Vagina (tissue), 2 donors: Measurements from ENCODE around the gene ARFIP1. TPM values are rescaled to one million over a fixed set of nuclear protein-coding genes. Genes with fewer than 3 reads are reported as not detected.

Source experiments
- DNase-seq, 2 donors: peaks; one replicate each; pipeline ENCODE4 v3.0.0-alpha.2; 2017; ENCODE audit errors: extremely low spot score in 2 of 2
- H3K27ac ChIP-seq: fragments of 200-600 bp; sonication (generic); one replicate; pipeline ENCODE4 v1.5.1; 2019
- H3K27me3 ChIP-seq: fragments of 200-600 bp; sonication (generic); one replicate; pipeline ENCODE4 v1.5.1; 2019
- H3K36me3 ChIP-seq, 2 donors: fragments of 200-600 bp; sonication (generic); one replicate each; pipeline ENCODE4 v1.5.1; 2017 to 2019
- H3K4me1 ChIP-seq: fragments of 200-600 bp; sonication (generic); one replicate; pipeline ENCODE4 v1.5.1; 2019
- H3K4me3 ChIP-seq, 2 donors: fragments of 200-600 bp; sonication (generic); 1 replicate in 1 of 2; 2 replicates in 1 of 2; pipeline ENCODE4 v1.5.1; 2016 to 2019
- H3K9me3 ChIP-seq: fragments of 200-600 bp; sonication (generic); one replicate; pipeline ENCODE4 v1.5.1; 2019
- POLR2A ChIP-seq, 2 donors: fragments of 450-650 bp; IDR thresholded peaks; one replicate each; pipeline ENCODE4 v1.6.1; 2017; ENCODE audit warnings: antibody characterized with exemption in 2 of 2, mild to moderate bottlenecking in 2 of 2, moderate library complexity in 2 of 2
- POLR2AphosphoS5 ChIP-seq, 2 donors: sonication (generic); formaldehyde crosslinking; IDR thresholded peaks; one replicate each; pipeline ENCODE4 v1.9.0; 2017; ENCODE audit warnings: antibody characterized with exemption in 2 of 2, mild to moderate bottlenecking in 2 of 2, low read depth in 1 of 2; ENCODE audit not compliant: insufficient read depth in 1 of 2
- intact Hi-C: fragments of 100-400 bp; cut with DNase I; formaldehyde crosslinking; loops from one replicate; pipeline ENCODE4 v1.15.1; 2023
- total RNA-seq: library from RNA; depleted of rRNA; stranded (reverse); fragments of >200 nt; gene quantifications from one replicate; pipeline ENCODE4 v1.2.3, GENCODE V29; 2016
- TF ChIP-seq, protein P1 (sequence below), 3 experiments: fragments of 450-650 bp in 2 of 3; fragments of 200-600 bp in 1 of 3; sonication (generic) in 1 of 3; IDR thresholded peaks; one replicate each; pipeline ENCODE4 v1.5.1; 2017 to 2019; ENCODE audit warnings: antibody characterized with exemption in 3 of 3, mild to moderate bottlenecking in 2 of 3, moderate library complexity in 2 of 3

Gene ARFIP1
- total RNA-seq, 1 donor from 2014 or later, result 19.4 TPM

DNA sequence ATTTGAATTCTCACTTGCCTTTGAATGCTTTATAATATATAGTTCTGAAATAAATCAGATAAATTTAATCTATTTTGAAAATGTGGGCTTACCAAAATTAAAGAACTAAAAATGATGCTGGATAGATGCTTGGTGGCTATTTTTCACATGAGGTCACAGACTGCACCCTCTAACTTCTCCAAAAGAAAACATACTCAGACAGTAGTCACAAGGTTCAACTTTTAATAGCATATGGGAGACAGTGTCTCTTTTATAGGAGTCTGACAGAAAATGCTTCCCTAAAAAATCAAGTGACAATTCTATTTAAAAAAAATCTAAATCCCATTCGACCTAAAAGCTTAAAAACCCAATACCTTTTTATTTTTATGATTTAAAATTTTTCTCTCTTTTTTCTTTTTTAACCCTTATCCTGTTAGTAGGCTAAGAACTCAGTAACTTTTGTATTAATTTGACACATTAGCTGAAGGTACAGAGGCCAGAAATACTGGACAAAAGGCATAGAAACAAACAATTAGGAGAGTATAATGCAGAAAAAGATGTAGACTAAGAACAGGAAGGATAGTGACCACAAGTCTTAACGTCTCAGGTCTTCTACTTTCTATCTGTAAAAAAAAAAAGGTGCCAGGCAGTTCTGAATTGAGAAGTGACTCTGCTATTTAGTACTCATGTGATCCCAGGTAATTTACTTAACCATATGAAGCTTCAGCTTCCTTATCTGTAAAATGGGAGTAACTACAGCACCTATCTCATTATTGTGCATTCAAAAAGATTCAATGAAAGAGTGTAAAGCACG is 7.8 kb upstream of the ARFIP1 start:
- no peak overlapping the region for H3K4me3 ChIP-seq
- H3K27me3 ChIP-seq, result no peaks in the 10 kb centered on the region
- intact Hi-C loops, result no loop called here
- DNase-seq, result no peak
- no peaks in the 10 kb centered on the region for H3K9me3 ChIP-seq
- no peak for TF ChIP-seq POLR2AphosphoS5 (IDR thresholded peaks at IDR 0.05; ENCODE audit: insufficient read depth in 1 of 2, low read depth in 1 of 2)
- TF ChIP-seq, protein P1, sequence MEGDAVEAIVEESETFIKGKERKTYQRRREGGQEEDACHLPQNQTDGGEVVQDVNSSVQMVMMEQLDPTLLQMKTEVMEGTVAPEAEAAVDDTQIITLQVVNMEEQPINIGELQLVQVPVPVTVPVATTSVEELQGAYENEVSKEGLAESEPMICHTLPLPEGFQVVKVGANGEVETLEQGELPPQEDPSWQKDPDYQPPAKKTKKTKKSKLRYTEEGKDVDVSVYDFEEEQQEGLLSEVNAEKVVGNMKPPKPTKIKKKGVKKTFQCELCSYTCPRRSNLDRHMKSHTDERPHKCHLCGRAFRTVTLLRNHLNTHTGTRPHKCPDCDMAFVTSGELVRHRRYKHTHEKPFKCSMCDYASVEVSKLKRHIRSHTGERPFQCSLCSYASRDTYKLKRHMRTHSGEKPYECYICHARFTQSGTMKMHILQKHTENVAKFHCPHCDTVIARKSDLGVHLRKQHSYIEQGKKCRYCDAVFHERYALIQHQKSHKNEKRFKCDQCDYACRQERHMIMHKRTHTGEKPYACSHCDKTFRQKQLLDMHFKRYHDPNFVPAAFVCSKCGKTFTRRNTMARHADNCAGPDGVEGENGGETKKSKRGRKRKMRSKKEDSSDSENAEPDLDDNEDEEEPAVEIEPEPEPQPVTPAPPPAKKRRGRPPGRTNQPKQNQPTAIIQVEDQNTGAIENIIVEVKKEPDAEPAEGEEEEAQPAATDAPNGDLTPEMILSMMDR (IDR thresholded peaks at IDR 0.05), result no peak
- no peak for TF ChIP-seq POLR2A (IDR thresholded peaks at IDR 0.05)
- H3K36me3 ChIP-seq, result no peaks in the 10 kb centered on the region
- H3K4me1 ChIP-seq, result no peaks in the 10 kb centered on the region
- no peak overlapping the region for H3K27ac ChIP-seq

DNA sequence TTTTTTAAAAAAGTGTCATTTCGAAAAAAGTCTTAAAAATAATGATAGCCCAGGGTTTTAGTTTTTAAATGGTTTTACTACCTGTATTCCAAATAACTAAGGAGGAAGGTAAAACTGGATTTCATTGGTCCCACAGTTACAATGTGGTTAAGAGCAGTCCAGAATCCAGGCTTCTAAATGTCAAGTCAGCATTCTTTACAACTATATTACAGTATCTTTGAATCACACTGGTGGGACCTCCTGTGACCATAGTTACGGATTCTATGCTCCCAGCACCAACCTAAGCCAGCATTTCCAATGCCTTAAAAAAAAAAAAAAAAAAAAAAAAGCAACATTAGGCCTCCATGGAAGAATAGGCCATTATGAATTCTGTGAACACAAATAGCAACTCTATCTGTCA is 6.4 kb upstream of the ARFIP1 start:
- TF ChIP-seq, protein P1 (IDR thresholded peaks at IDR 0.05), result no peak
- TF ChIP-seq POLR2AphosphoS5 (IDR thresholded peaks at IDR 0.05; ENCODE audit: insufficient read depth in 1 of 2, low read depth in 1 of 2) (no peak), POLR2A (IDR thresholded peaks at IDR 0.05) (no peak)
- no peak for DNase-seq
- intact Hi-C loops, result no loop called here
- Histone ChIP-seq H3K27me3 (no peaks in the 10 kb centered on the region), H3K4me1 (peaks cover 3% of the 10 kb centered on the region), H3K4me3 (no peak overlapping the region), H3K27ac (no peak overlapping the region), H3K9me3 (no peaks in the 10 kb centered on the region), H3K36me3 (no peaks in the 10 kb centered on the region)

DNA sequence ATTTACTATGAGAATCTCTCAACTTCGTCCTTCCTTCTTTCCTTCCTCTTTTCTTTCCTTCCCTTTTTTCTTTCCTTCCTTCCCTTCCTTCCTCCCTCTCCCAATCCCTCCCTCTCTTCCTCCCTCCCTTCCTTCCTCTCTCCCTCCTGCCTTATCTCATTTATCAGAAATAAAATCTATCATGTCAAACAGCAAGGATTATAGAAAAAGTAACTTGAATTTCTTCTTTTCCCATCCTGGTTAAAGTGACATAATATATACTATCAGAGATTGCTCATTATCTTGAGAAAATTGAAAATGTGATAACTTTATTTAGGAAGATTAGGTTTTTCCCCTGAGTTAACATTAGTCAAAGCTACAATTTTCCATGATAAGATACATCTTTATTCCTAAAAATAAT is 5.8 kb upstream of the ARFIP1 start:
- no peak overlapping the region for H3K4me3 ChIP-seq
- DNase-seq, result no peak
- no peaks in the 10 kb centered on the region for H3K36me3 ChIP-seq
- H3K4me1 ChIP-seq, result peaks cover 9% of the 10 kb centered on the region
- no peaks in the 10 kb centered on the region for H3K9me3 ChIP-seq
- TF ChIP-seq POLR2AphosphoS5 (IDR thresholded peaks at IDR 0.05; ENCODE audit: insufficient read depth in 1 of 2, low read depth in 1 of 2) (no peak), POLR2A (IDR thresholded peaks at IDR 0.05) (no peak)
- TF ChIP-seq, protein P1 (IDR thresholded peaks at IDR 0.05), result no peak
- no peaks in the 10 kb centered on the region for H3K27me3 ChIP-seq
- no peak overlapping the region for H3K27ac ChIP-seq
- intact Hi-C loops, result no loop called here

DNA sequence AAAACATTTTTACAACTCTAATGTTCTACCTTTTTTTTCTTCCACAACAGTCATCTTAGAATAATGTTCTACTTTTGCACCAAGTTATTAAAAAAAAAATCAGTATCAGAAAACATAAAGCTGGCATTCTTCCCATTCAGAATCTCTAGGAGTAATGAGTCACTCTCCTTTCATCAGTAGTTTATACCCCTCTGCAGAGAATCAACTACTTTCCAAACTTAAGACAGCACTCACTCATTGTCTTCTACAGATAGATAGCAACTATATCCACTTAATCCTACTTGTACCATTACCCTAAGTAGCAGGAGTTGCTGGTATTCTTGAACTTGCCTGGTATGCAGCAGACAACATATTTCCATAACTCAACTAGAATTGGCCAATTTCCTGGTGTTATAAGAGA is 3.4 kb upstream of the ARFIP1 start:
- H3K4me3 ChIP-seq, result no peak overlapping the region
- H3K27ac ChIP-seq, result no peak overlapping the region
- intact Hi-C loops, result no loop called here
- no peaks in the 10 kb centered on the region for H3K27me3 ChIP-seq
- H3K9me3 ChIP-seq, result no peaks in the 10 kb centered on the region
- DNase-seq, result no peak
- peaks cover 22% of the 10 kb centered on the region for H3K4me1 ChIP-seq
- TF ChIP-seq POLR2A (IDR thresholded peaks at IDR 0.05) (no peak), POLR2AphosphoS5 (IDR thresholded peaks at IDR 0.05; ENCODE audit: insufficient read depth in 1 of 2, low read depth in 1 of 2) (no peak)
- TF ChIP-seq, protein P1 (IDR thresholded peaks at IDR 0.05), result no peak
- no peaks in the 10 kb centered on the region for H3K36me3 ChIP-seq

DNA sequence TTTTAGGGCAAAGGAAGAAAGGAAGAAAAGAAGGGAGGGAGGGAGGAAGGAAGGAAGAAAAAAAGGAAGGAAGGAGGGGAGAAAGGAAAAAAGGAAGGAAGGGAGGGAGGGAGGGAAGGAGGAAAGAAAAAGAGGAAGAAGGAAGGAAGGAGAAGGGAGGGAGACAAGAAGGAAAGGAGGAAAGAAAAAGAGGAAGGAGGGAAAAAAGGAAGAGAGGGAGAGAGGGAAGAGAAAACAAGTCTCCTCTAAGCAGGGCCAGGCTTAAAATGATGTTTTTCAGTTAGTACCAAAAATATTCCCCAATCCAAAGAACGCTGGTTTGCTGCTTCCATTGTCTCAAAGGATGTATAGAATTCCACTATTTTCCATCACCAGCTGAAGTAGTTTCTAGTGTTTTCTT is 2.3 kb upstream of the ARFIP1 start:
- Histone ChIP-seq H3K27me3 (no peaks in the 10 kb centered on the region), H3K4me3 (no peak overlapping the region), H3K4me1 (peaks cover 32% of the 10 kb centered on the region), H3K9me3 (no peaks in the 10 kb centered on the region), H3K36me3 (no peaks in the 10 kb centered on the region), H3K27ac (no peak overlapping the region)
- TF ChIP-seq POLR2AphosphoS5 (IDR thresholded peaks at IDR 0.05; ENCODE audit: insufficient read depth in 1 of 2, low read depth in 1 of 2), result no peak
- TF ChIP-seq POLR2A (IDR thresholded peaks at IDR 0.05), result no peak
- DNase-seq, result no peak
- intact Hi-C loops, result no loop called here
